NCI-H748 treated with DMSO at 0.1 percent for 48 hours (cell line): ENCODE results near the gene AMBP.

Experiments
- DNase-seq: peaks from one replicate; lab custom pipeline; 2025; lab: John Stamatoyannopoulos, UW

The AMBP gene

GRCh38 chr9:114112778-114113584, 34.9 kb upstream of the AMBP start:
- DNase-seq = no peak

GRCh38 chr9:114112325-114112724, 34.2 kb upstream of the AMBP start:
- no peak for DNase-seq

- no peak for DNase-seq
Observed at GRCh38 chr9:114110180-114110579, 32.1 kb upstream of the AMBP start.

- no peak for DNase-seq
Observed at GRCh38 chr9:114109124-114109523, 31.0 kb upstream of the AMBP start.

- peak; percentile 62 for DNase-seq
Observed at GRCh38 chr9:114108016-114108833, 30.1 kb upstream of the AMBP start.

- DNase-seq = no peak
Observed at GRCh38 chr9:114107286-114108001, 29.3 kb upstream of the AMBP start.

GRCh38 chr9:114105236-114105635, 27.1 kb upstream of the AMBP start:
- DNase-seq = no peak

GRCh38 chr9:114102484-114102883, 24.4 kb upstream of the AMBP start:
- no peak for DNase-seq

GRCh38 chr9:114100536-114100935, 22.4 kb upstream of the AMBP start:
- DNase-seq = no peak

GRCh38 chr9:114099669-114100270, 21.7 kb upstream of the AMBP start:
- DNase-seq = no peak

- peak; percentile 41 for DNase-seq
Observed at GRCh38 chr9:114098936-114099668, 21.0 kb upstream of the AMBP start, which contains the start of gene KIF12. Gene KIF12, minus strand, starts transcription at chr9:114099292. Its CDS starts 16 bp downstream, at chr9:114099276.

- DNase-seq = peak; percentile 53
Observed at GRCh38 chr9:114098021-114098935, 20.2 kb upstream of the AMBP start.

GRCh38 chr9:114097613-114098020, 19.5 kb upstream of the AMBP start:
- peak; percentile 38 for DNase-seq

GRCh38 chr9:114096866-114097612, 18.9 kb upstream of the AMBP start:
- DNase-seq = no peak

- DNase-seq = no peak
Observed at GRCh38 chr9:114096041-114096511, 18.0 kb upstream of the AMBP start.

GRCh38 chr9:114094971-114095370, 16.9 kb upstream of the AMBP start:
- no peak for DNase-seq

GRCh38 chr9:114093761-114094505, 15.8 kb upstream of the AMBP start:
- no peak for DNase-seq

GRCh38 chr9:114093031-114093471, 15.0 kb upstream of the AMBP start:
- DNase-seq = no peak

GRCh38 chr9:114092336-114092735, 14.2 kb upstream of the AMBP start:
- no peak for DNase-seq
